Loucy (cell line): ENCODE results near the gene COL17A1.

Experiments used
- H2AFZ ChIP-seq: fragments of 200-600 bp; sonication (generic); 2 replicates; pipeline ENCODE4 v1.6.0; 2016; ENCODE audit warnings: antibody characterized with exemption, mild to moderate bottlenecking, low read length, moderate library complexity
- H3F3A ChIP-seq: fragments of 200-600 bp; 2 replicates; pipeline ENCODE4 v1.6.0; 2016; ENCODE audit warnings: antibody characterized with exemption, low read depth, mild to moderate bottlenecking
- H3K27me3 ChIP-seq: fragments of 200-600 bp; sonication (generic); 2 replicates; pipeline ENCODE4 v1.6.1; 2014; ENCODE audit warnings: low read length, mild to moderate bottlenecking; ENCODE audit not compliant: insufficient read depth, poor library complexity, severe bottlenecking
- H3K36me3 ChIP-seq: fragments of 200-600 bp; sonication (generic); 2 replicates; pipeline ENCODE4 v1.6.1; 2016; ENCODE audit warnings: low read length; ENCODE audit not compliant: insufficient read depth
- H3K4me1 ChIP-seq: fragments of 200-600 bp; sonication (generic); 2 replicates; pipeline ENCODE4 v1.5.1; 2014; ENCODE audit warnings: low read length, mild to moderate bottlenecking; ENCODE audit not compliant: insufficient read depth, poor library complexity, severe bottlenecking
- H3K4me2 ChIP-seq: fragments of 200-600 bp; sonication (generic); 2 replicates; pipeline ENCODE4 v1.6.0; 2014; ENCODE audit warnings: antibody characterized with exemption, low read length, low read depth, mild to moderate bottlenecking; ENCODE audit not compliant: poor library complexity, severe bottlenecking
- H3K4me3 ChIP-seq: fragments of 200-600 bp; sonication (generic); 2 replicates; pipeline ENCODE4 v1.5.1; 2014; ENCODE audit warnings: low read length, mild to moderate bottlenecking, mixed read lengths; ENCODE audit not compliant: poor library complexity, severe bottlenecking
- H3K79me2 ChIP-seq: fragments of 200-600 bp; sonication (generic); 2 replicates; pipeline ENCODE4 v1.6.1; 2014; ENCODE audit warnings: low read length; ENCODE audit not compliant: insufficient read depth
- H3K9ac ChIP-seq: fragments of 200-600 bp; sonication (generic); 2 replicates; pipeline ENCODE4 v1.6.0; 2014; ENCODE audit warnings: mild to moderate bottlenecking, low read depth, low read length, moderate library complexity; ENCODE audit not compliant: poor library complexity, severe bottlenecking
- H3K9me2 ChIP-seq: fragments of 200-600 bp; sonication (generic); replicated peaks from 2 replicates; pipeline ENCODE4 v1.6.1; 2016; ENCODE audit warnings: low read depth, low read length, mixed read lengths
- H3K9me3 ChIP-seq: fragments of 200-600 bp; sonication (generic); 2 replicates; pipeline ENCODE4 v1.6.1; 2014; ENCODE audit warnings: mild to moderate bottlenecking, antibody characterized with exemption, low read length, low read depth; ENCODE audit not compliant: insufficient read depth
- H4K20me1 ChIP-seq: fragments of 200-600 bp; sonication (generic); 2 replicates; pipeline ENCODE4 v1.6.0; 2014; ENCODE audit warnings: antibody characterized with exemption, low read length, mild to moderate bottlenecking; ENCODE audit not compliant: insufficient read depth, poor library complexity, severe bottlenecking
- EZH2phosphoT487 ChIP-seq: fragments of 200-600 bp; IDR thresholded peaks from 2 replicates; pipeline ENCODE4 v1.6.1; 2018; ENCODE audit warnings: antibody characterized with exemption, mild to moderate bottlenecking, moderate library complexity, borderline replicate concordance
- TF ChIP-seq, protein P1 (sequence below): fragments of 200-600 bp; sonication (generic); conservative IDR thresholded peaks from 2 replicates; pipeline ENCODE4 v1.5.1; 2014; ENCODE audit warnings: mild to moderate bottlenecking, antibody characterized with exemption, low read length

COL17A1 gene

DNA sequence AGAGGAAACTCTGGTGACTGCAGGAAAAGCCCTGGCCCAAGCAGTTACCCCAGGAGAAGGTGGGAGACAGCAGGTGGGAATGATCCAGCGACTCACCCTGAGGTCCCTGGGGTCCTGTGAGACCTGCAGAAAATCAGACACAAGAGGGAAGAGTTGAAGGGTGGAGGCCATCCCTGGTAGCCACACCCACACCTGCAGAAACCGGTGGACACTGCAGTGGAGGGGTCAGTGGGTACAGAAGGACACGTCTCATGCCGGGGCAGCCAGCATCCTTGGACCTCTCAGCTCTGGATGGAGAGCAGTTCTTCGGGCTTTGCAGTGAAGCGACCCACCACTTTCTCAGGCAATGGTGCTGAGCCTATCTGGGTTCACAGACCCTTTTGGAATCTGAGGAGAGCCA is 39.0 kb downstream of the COL17A1 start:
- Histone ChIP-seq H3K4me2 (no peak overlapping the region), H3K9me3 (no peaks in the 10 kb centered on the region), H4K20me1 (no peaks in the 10 kb centered on the region), H2AFZ (no peak overlapping the region), H3K79me2 (no peaks in the 10 kb centered on the region), H3K9ac (no peak overlapping the region), H3K4me3 (no peak overlapping the region), H3F3A (no peaks in the 10 kb centered on the region), H3K9me2 (no peaks in the 10 kb centered on the region), H3K27me3 (no peaks in the 10 kb centered on the region), H3K4me1 (no peaks in the 10 kb centered on the region), H3K36me3 (no peaks in the 10 kb centered on the region)
- TF ChIP-seq, protein P1, sequence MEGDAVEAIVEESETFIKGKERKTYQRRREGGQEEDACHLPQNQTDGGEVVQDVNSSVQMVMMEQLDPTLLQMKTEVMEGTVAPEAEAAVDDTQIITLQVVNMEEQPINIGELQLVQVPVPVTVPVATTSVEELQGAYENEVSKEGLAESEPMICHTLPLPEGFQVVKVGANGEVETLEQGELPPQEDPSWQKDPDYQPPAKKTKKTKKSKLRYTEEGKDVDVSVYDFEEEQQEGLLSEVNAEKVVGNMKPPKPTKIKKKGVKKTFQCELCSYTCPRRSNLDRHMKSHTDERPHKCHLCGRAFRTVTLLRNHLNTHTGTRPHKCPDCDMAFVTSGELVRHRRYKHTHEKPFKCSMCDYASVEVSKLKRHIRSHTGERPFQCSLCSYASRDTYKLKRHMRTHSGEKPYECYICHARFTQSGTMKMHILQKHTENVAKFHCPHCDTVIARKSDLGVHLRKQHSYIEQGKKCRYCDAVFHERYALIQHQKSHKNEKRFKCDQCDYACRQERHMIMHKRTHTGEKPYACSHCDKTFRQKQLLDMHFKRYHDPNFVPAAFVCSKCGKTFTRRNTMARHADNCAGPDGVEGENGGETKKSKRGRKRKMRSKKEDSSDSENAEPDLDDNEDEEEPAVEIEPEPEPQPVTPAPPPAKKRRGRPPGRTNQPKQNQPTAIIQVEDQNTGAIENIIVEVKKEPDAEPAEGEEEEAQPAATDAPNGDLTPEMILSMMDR = no peak
- TF ChIP-seq EZH2phosphoT487 = no peak

DNA sequence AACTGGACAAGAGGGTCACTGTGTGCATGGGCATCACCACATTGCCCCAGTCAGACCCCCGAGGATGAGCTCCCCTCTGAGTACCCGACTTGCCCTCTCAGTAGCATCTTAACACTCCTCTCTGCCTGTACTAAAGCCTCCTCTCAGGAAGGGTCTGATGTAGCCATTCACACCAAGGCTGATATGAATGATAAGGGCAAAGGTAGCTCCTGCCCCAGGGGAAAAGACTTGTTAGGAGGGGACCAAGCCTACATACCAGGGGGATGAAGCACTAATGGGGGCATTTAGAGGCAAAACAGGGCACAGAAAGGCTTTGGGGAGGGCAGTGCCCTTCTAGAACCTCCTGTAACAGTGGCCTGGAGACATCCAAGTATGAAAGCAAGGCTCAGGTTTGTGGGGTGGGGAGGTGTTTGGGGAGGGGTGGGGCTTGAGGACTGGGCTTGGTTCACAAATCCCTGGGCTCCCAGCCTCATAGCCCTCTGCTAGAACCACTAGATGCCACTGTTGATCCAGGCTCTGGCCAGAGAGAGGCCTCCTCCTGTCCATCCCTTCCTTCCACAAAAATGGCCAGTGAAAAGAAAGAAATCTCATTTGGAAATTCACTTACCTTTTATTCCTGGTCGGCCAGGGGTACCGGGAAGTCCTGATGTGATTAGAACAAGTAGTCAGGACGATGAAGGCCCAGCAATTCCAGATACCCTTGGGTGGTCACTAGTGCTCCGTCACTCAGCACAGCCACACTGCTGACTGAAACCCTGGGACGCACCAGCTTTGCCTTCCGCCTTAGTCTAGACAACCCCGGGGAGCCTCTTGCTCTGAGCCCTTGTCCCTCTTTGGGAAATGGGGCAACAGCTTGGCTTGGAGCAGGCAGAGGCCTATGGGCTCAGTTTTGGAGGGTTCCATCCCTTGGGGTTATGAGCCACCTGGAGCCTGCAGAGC is 40.3 kb downstream of the COL17A1 start:
- Histone ChIP-seq H3K9ac (no peak overlapping the region), H3K4me3 (no peak overlapping the region), H3K9me3 (no peaks in the 10 kb centered on the region), H3K9me2 (no peaks in the 10 kb centered on the region), H3F3A (no peaks in the 10 kb centered on the region), H3K36me3 (no peaks in the 10 kb centered on the region), H3K4me2 (no peak overlapping the region), H2AFZ (no peak overlapping the region), H4K20me1 (no peaks in the 10 kb centered on the region), H3K79me2 (no peaks in the 10 kb centered on the region), H3K4me1 (no peaks in the 10 kb centered on the region), H3K27me3 (no peaks in the 10 kb centered on the region)
- no peak for TF ChIP-seq EZH2phosphoT487
- TF ChIP-seq, protein P1 = peak; percentile 58

DNA sequence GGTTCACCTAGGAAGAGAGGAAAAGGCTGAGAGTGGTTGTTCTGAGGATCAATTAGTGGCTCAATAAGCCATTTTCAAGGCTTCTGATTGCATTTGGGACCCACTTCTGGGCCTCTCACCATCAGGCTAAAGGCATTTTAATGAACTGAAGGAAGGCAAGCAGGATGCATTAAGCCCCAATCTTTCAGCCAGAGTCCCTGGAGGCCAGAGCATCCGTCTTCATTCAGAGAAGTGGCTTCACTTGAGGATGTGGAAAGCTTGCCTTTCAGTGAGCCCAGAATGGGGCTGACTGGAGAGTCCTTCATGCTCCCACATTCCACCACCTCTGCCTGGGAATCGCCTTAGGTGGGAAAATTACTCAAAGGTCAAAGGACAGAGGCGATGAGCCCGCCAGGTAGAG is 41.8 kb downstream of the COL17A1 start:
- H3F3A ChIP-seq = no peaks in the 10 kb centered on the region
- H3K27me3 ChIP-seq = no peaks in the 10 kb centered on the region
- no peaks in the 10 kb centered on the region for H3K36me3 ChIP-seq
- no peak overlapping the region for H2AFZ ChIP-seq
- H3K9me3 ChIP-seq = no peaks in the 10 kb centered on the region
- no peaks in the 10 kb centered on the region for H3K4me1 ChIP-seq
- no peak overlapping the region for H3K4me3 ChIP-seq
- no peak overlapping the region for H3K9ac ChIP-seq
- no peaks in the 10 kb centered on the region for H3K9me2 ChIP-seq
- TF ChIP-seq, protein P1 = no peak
- no peak for TF ChIP-seq EZH2phosphoT487
- H3K4me2 ChIP-seq = no peak overlapping the region
- no peaks in the 10 kb centered on the region for H4K20me1 ChIP-seq
- no peaks in the 10 kb centered on the region for H3K79me2 ChIP-seq
